ENCODE measurements around the gene FBF1.

GRCh38 chr17:75864448-75864871 is 76.4 kb downstream of the FBF1 start:
- no peak for TF ChIP-seq CTCF (IDR thresholded peaks at IDR 0.05)
- peak; percentile 32 for TF ChIP-seq POLR2AphosphoS5 (IDR thresholded peaks at IDR 0.05)
